Measurements from ENCODE around the gene NR4A3. TPM values are rescaled to one million over a fixed set of nuclear protein-coding genes. Genes with fewer than 3 reads are reported as not detected.
A peak's percentile ranks its signal among the peaks of the same experiment; 100 is the strongest.

The NR4A3 gene
- total RNA-seq, 6 experiments from 2014 or later, result 0.13 to 1.2 (median 0.30) TPM

- 33% methylated on average over 17 of the region's 78 CpGs for WGBS (ENCODE audit: insufficient coverage, low coverage, low lambda C conversion rate, missing lambda C conversion rate)
- Histone ChIP-seq H3K4me3 (no peak overlapping the region), H3K9me3 (no peaks in the 10 kb centered on the region), H3K4me1 (peaks cover 0 to 20% (median 8%) of the 10 kb centered on the region in 4 donors), H3K27ac (no peak overlapping the region), H3K27me3 (peaks cover 0 to 34% of the 10 kb centered on the region in 2 donors), H3K36me3 (no peaks in the 10 kb centered on the region)
- DNase-seq (peak; percentile 58 to 67 (median 62)), ATAC-seq (peak; percentile 71 to 88 (median 84))
- TF ChIP-seq CTCF (IDR thresholded peaks at IDR 0.05), result no peak
- TF ChIP-seq POLR2A (IDR thresholded peaks at IDR 0.05), result no peak
- intact Hi-C loops (cut with DNase I), result no loop called here
Measured at GRCh38 chr9:99828417-99829176, 6.9 kb downstream of the NR4A3 start.

- 77% methylated on average over 3 of the region's 3 CpGs for WGBS (ENCODE audit: insufficient coverage, low coverage, low lambda C conversion rate, missing lambda C conversion rate)
- H3K4me3 ChIP-seq, result no peak overlapping the region
- peaks cover 0 to 9% of the 10 kb centered on the region in 2 donors for H3K27me3 ChIP-seq
- H3K27ac ChIP-seq, result no peak overlapping the region
- no peaks in the 10 kb centered on the region for H3K9me3 ChIP-seq
- ATAC-seq, result no peak
- no peak for DNase-seq
- intact Hi-C loops (cut with DNase I), result no loop called here
- TF ChIP-seq CTCF (IDR thresholded peaks at IDR 0.05), result no peak
- TF ChIP-seq POLR2A (IDR thresholded peaks at IDR 0.05), result no peak
- peaks cover 0 to 6% (median 0%) of the 10 kb centered on the region in 4 donors for H3K4me1 ChIP-seq
- H3K36me3 ChIP-seq, result no peaks in the 10 kb centered on the region
Measured at GRCh38 chr9:99831857-99832557, 10.3 kb downstream of the NR4A3 start.

- no peak overlapping the region for H3K27ac ChIP-seq
- no peaks in the 10 kb centered on the region for H3K36me3 ChIP-seq
- peaks cover 0 to 9% of the 10 kb centered on the region in 2 donors for H3K27me3 ChIP-seq
- DNase-seq (no peak), ATAC-seq (no peak)
- peaks cover 0 to 6% (median 0%) of the 10 kb centered on the region in 4 donors for H3K4me1 ChIP-seq
- TF ChIP-seq POLR2A (IDR thresholded peaks at IDR 0.05) (no peak), CTCF (IDR thresholded peaks at IDR 0.05) (no peak)
- intact Hi-C loops (cut with DNase I), result no loop called here
- no peaks in the 10 kb centered on the region for H3K9me3 ChIP-seq
- 92% methylated on average over 7 of the region's 7 CpGs for WGBS (ENCODE audit: insufficient coverage, low coverage, low lambda C conversion rate, missing lambda C conversion rate)
- no peak overlapping the region for H3K4me3 ChIP-seq
Measured at GRCh38 chr9:99832558-99832864, 10.8 kb downstream of the NR4A3 start.

- intact Hi-C loops (cut with DNase I), result no loop called here
- no peak for TF ChIP-seq CTCF (IDR thresholded peaks at IDR 0.05)
- TF ChIP-seq POLR2A (IDR thresholded peaks at IDR 0.05), result no peak
- ATAC-seq, result no peak
- Histone ChIP-seq H3K4me1 (peaks cover 0 to 6% (median 0%) of the 10 kb centered on the region in 4 donors), H3K4me3 (no peak overlapping the region), H3K9me3 (no peaks in the 10 kb centered on the region), H3K27ac (no peak overlapping the region), H3K36me3 (no peaks in the 10 kb centered on the region), H3K27me3 (peaks cover 0 to 9% of the 10 kb centered on the region in 2 donors)
- no peak for DNase-seq
- 85% methylated on average over 4 of the region's 4 CpGs for WGBS (ENCODE audit: insufficient coverage, low coverage, low lambda C conversion rate, missing lambda C conversion rate)
Measured at GRCh38 chr9:99833735-99834134, 12.1 kb downstream of the NR4A3 start.

All from right lobe of liver (tissue), 6 donors.